ENCODE results near the gene LRRTM4.

DNA sequence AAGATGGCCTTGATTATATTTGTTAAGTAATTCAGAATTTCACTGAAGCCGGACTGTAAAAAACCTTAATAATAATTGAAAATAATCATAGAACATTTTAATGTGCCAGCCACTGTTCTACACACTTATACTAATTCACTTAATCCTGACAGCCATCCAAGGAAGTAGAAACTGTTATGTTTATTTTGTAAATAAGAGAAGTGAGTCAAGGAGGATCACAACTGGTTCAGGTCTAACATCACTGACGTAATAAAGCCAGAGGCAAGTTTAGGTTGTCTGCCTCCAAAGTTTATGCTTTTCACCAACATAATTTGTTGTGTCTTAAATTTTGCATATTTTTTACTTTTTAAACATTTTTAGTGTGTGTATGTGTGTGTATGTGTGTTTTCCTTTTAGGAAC, 436.1 kb downstream of the LRRTM4 start:
- TF ChIP-seq, protein P1, sequence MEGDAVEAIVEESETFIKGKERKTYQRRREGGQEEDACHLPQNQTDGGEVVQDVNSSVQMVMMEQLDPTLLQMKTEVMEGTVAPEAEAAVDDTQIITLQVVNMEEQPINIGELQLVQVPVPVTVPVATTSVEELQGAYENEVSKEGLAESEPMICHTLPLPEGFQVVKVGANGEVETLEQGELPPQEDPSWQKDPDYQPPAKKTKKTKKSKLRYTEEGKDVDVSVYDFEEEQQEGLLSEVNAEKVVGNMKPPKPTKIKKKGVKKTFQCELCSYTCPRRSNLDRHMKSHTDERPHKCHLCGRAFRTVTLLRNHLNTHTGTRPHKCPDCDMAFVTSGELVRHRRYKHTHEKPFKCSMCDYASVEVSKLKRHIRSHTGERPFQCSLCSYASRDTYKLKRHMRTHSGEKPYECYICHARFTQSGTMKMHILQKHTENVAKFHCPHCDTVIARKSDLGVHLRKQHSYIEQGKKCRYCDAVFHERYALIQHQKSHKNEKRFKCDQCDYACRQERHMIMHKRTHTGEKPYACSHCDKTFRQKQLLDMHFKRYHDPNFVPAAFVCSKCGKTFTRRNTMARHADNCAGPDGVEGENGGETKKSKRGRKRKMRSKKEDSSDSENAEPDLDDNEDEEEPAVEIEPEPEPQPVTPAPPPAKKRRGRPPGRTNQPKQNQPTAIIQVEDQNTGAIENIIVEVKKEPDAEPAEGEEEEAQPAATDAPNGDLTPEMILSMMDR (IDR thresholded peaks at IDR 0.05) = no peak
- no peak for TF ChIP-seq POLR2A (IDR thresholded peaks at IDR 0.05)
